ENCODE data around the gene NKAIN2. TPM values are rescaled to one million over a fixed set of nuclear protein-coding genes. Genes with fewer than 3 reads are reported as not detected.

NKAIN2 gene
- total RNA-seq, 4 donors from 2014 or later, result 0.31 to 0.58 (median 0.39) TPM; not detected in 1

- in situ Hi-C loops (cut with MboI; ENCODE audit: low sequenced_read_pairs in 4 of 4), result no loop called here
- ATAC-seq (no peak), DNase-seq (no peak)
- intact Hi-C loops (cut with DNase I; ENCODE audit: low total_unique reads), result no loop called here
- no peaks in the 10 kb centered on the region for H3K36me3 ChIP-seq
- H3K4me3 ChIP-seq, result no peak overlapping the region
- H3K4me1 ChIP-seq, result no peaks in the 10 kb centered on the region
- H3K27me3 ChIP-seq, result no peaks in the 10 kb centered on the region
- H3K27ac ChIP-seq, result no peak overlapping the region
- no peaks in the 10 kb centered on the region for H3K9me3 ChIP-seq
- TF ChIP-seq, protein P1, sequence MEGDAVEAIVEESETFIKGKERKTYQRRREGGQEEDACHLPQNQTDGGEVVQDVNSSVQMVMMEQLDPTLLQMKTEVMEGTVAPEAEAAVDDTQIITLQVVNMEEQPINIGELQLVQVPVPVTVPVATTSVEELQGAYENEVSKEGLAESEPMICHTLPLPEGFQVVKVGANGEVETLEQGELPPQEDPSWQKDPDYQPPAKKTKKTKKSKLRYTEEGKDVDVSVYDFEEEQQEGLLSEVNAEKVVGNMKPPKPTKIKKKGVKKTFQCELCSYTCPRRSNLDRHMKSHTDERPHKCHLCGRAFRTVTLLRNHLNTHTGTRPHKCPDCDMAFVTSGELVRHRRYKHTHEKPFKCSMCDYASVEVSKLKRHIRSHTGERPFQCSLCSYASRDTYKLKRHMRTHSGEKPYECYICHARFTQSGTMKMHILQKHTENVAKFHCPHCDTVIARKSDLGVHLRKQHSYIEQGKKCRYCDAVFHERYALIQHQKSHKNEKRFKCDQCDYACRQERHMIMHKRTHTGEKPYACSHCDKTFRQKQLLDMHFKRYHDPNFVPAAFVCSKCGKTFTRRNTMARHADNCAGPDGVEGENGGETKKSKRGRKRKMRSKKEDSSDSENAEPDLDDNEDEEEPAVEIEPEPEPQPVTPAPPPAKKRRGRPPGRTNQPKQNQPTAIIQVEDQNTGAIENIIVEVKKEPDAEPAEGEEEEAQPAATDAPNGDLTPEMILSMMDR (IDR thresholded peaks at IDR 0.05 in 4 of 5, conservative IDR thresholded peaks at IDR 0.05 in 1 of 5), result no peak
- no peak for TF ChIP-seq POLR2A (IDR thresholded peaks at IDR 0.05)
These were observed 974.2 kb downstream of the NKAIN2 start for GRCh38 chr6:124777863-124778262.

DNA sequence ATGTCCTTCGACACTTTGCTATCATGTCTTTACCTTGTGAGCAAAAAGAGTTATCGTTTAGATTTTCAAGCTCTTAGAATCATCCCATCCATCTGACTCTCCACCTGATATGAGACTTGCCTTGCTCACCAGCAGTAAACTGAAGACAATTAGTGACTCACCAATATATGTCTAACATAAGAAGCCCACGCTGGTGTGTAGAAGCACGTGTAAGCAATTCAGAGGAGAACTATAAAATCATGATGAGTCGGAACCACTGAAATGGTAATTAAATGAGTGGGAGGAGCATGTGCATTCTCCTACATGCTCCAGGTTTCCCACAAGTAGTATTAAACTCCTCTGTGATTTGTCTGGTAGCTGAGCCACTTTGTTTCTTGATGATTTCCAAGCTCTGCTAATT is 977.0 kb downstream of the NKAIN2 start:
- Histone ChIP-seq H3K4me1 (no peaks in the 10 kb centered on the region), H3K4me3 (no peak overlapping the region), H3K27ac (no peak overlapping the region), H3K9me3 (no peaks in the 10 kb centered on the region), H3K36me3 (no peaks in the 10 kb centered on the region), H3K27me3 (no peaks in the 10 kb centered on the region)
- no peak for DNase-seq
- TF ChIP-seq POLR2A (IDR thresholded peaks at IDR 0.05), result no peak
- TF ChIP-seq, protein P1 (IDR thresholded peaks at IDR 0.05 in 4 of 5, conservative IDR thresholded peaks at IDR 0.05 in 1 of 5), result no peak
- intact Hi-C loops (cut with DNase I; ENCODE audit: low total_unique reads), result no loop called here
- ATAC-seq, result no peak
- in situ Hi-C loops (cut with MboI; ENCODE audit: low sequenced_read_pairs in 4 of 4), result no loop called here

DNA sequence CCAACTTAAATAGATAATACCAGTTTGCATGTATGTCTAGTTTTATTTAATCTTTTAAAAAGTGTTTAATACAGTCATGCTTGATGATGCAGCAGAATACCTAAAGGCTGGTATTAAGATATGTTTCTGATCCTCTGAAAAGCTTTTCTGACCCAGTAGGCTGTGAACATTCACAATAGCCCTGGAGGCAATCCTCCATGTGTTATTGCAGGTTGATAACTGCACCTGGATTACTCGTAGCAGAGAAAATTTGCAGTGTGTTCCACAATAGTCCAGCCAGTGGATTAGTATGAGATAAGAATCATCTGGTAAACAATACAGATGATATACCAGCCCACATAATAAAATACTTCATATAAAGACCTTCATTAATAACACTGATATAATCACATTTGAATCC is 979.7 kb downstream of the NKAIN2 start:
- intact Hi-C loops (cut with DNase I; ENCODE audit: low total_unique reads), result no loop called here
- DNase-seq (no peak), ATAC-seq (no peak)
- Histone ChIP-seq H3K4me3 (no peak overlapping the region), H3K9me3 (no peaks in the 10 kb centered on the region), H3K27me3 (no peaks in the 10 kb centered on the region), H3K36me3 (no peaks in the 10 kb centered on the region), H3K4me1 (no peaks in the 10 kb centered on the region), H3K27ac (no peak overlapping the region)
- TF ChIP-seq POLR2A (IDR thresholded peaks at IDR 0.05), result no peak
- TF ChIP-seq, protein P1 (IDR thresholded peaks at IDR 0.05 in 4 of 5, conservative IDR thresholded peaks at IDR 0.05 in 1 of 5), result no peak
- in situ Hi-C loops (cut with MboI; ENCODE audit: low sequenced_read_pairs in 4 of 4), result no loop called here

DNA sequence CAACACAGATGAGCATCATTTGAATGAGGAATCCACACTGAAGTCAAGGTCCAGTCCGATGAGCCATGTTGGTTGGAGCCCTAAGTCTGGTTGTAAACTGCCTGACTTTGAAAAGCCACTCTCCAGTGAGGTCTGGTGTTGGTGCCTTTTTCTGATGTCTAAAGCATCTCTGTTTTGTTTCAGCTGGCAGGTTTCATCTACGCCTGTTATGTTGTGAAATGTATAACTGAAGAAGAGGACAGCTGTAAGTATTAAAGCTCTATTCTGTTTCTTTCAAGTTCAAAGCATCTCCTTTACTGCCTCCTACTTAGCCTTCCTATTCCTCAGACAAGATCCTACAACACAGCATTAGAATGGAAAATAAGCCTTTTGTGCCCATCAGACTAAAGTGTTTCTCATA is 987.5 kb downstream of the NKAIN2 start:
- in situ Hi-C loops (cut with MboI; ENCODE audit: low sequenced_read_pairs in 4 of 4) (no loop called here), intact Hi-C loops (cut with DNase I; ENCODE audit: low total_unique reads) (no loop called here)
- H3K4me3 ChIP-seq, result no peak overlapping the region
- H3K27me3 ChIP-seq, result no peaks in the 10 kb centered on the region
- no peaks in the 10 kb centered on the region for H3K4me1 ChIP-seq
- H3K27ac ChIP-seq, result no peak overlapping the region
- ATAC-seq (no peak), DNase-seq (no peak)
- H3K9me3 ChIP-seq, result no peaks in the 10 kb centered on the region
- TF ChIP-seq, protein P1 (IDR thresholded peaks at IDR 0.05 in 4 of 5, conservative IDR thresholded peaks at IDR 0.05 in 1 of 5), result no peak
- TF ChIP-seq POLR2A (IDR thresholded peaks at IDR 0.05), result no peak
- no peaks in the 10 kb centered on the region for H3K36me3 ChIP-seq

GRCh38 chr6:124792386-124792785 is 988.7 kb downstream of the NKAIN2 start:
- Histone ChIP-seq H3K27me3 (no peaks in the 10 kb centered on the region), H3K4me1 (no peaks in the 10 kb centered on the region), H3K36me3 (no peaks in the 10 kb centered on the region), H3K27ac (no peak overlapping the region), H3K4me3 (no peak overlapping the region), H3K9me3 (no peaks in the 10 kb centered on the region)
- DNase-seq (no peak), ATAC-seq (no peak)
- in situ Hi-C loops (cut with MboI; ENCODE audit: low sequenced_read_pairs in 4 of 4) (no loop called here), intact Hi-C loops (cut with DNase I; ENCODE audit: low total_unique reads) (no loop called here)
- TF ChIP-seq, protein P1 (IDR thresholded peaks at IDR 0.05 in 4 of 5, conservative IDR thresholded peaks at IDR 0.05 in 1 of 5), result no peak
- no peak for TF ChIP-seq POLR2A (IDR thresholded peaks at IDR 0.05)
